NCI-H1105 (cell line): ENCODE results near the gene CLSTN2.

Source experiments
- DNase-seq: peaks from one replicate; lab custom pipeline; 2025; lab: John Stamatoyannopoulos, UW

The CLSTN2 gene

DNA sequence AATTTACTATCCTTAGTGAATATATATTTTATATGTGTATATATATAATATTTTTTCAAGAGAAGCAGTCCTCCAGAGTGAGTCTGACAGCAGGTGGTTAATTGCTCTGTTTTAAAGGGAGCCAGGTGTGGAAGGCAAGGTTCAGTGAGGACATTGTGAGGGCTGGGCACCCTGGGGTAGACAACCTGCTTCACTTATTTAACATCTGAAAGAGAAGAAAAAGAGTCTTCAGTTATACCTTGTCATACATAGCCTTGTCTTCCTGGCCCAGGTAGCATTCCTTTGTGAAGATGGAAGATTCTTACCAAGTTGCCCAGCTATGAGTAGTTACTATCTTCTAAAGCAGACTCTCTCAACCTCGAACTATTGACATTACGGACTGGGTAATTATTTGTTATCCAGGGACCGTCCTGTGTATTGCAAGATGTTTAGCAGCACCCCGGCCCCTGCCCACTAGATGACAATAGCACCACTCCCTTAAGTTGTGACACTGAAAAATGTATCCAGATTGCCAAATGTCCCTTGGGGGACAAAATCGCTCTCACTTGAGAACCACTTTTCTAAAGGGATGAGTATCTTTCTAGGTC, 406.9 kb downstream of the CLSTN2 start:
- DNase-seq, result no peak

DNA sequence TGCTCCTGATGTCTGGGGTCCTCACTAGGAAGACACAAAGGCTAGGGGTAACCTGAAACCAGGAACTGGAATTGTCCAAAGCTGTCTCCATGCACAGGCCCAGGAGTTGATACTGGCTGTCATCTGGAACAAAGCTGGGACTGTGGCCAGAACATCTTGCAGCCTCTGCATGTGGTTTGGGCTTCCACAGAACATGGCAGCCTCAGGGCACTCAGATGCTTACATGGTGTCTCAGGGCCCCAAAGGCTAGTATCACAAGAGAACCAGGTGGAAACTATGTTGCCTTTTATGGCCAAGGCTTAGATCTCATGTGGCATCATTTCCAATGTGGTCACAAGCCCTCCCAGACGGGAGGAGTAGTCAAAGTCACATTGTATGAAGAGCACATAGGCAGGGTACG, 407.7 kb downstream of the CLSTN2 start:
- DNase-seq, result no peak

DNA sequence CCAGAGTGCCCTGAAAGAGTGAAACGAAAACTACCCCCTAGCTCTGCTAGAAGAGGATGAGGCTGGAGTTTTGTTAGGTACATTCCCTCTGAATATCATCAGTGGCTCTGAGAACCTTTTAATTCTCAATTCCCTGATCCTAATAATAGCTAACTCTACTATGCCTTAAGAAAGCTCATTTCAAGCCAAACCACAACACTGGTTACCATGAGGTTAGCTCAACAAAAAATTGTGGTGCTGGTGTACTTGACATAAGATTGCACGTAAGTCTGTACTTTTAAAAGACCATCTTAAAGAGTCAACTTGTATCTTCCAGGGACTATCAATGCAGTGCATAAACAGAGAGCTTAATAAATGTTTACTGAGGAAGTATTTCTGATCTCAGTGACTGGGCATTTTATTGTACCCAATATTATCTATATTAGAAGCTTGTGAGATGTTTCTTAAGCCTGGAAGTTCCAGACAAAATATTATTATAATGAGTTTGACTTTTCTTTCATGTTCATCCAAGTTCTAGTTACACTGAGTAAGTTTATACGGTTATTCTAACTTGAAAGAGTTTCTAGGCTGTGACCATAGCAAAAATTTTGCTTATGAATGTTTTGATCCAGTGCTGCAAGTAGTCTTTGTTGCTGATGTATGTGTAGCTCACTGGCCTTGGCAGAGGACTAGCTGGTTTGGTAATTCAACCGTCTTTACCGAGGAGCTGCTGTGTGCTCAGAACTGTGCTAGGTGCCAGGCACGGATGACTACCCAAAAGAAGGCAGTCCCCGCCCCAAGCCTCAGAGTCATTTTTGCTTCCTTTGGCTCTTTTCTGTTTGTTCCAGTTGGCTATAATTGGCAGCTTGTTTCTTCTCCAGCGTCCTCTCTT, 408.5 kb downstream of the CLSTN2 start:
- no peak for DNase-seq

- DNase-seq, result no peak
Observed at GRCh38 chr3:140344082-140344454, 409.1 kb downstream of the CLSTN2 start.

- no peak for DNase-seq
Observed at GRCh38 chr3:140344601-140345205, 409.7 kb downstream of the CLSTN2 start.

DNA sequence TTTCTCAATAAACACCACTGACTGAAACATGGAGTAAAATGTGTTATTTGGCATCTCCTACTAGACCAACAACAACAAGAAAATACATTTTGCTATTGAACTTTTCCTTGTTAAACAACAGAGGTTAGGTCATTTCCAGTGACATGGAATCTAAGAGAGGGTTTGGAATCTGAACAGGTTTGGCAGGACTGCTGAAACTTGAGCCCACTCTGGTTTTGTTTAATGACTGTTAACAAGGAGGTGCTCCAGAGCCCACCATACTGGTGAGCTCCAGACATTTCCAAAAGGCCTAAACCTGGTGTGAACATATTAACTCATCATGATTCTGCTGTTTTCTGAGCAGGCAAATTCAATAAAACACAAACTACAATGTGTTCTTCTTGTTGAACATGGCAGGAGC, 412.2 kb downstream of the CLSTN2 start:
- peak; percentile 12 for DNase-seq

GRCh38 chr3:140349938-140350337, 415.0 kb downstream of the CLSTN2 start:
- DNase-seq, result no peak

DNA sequence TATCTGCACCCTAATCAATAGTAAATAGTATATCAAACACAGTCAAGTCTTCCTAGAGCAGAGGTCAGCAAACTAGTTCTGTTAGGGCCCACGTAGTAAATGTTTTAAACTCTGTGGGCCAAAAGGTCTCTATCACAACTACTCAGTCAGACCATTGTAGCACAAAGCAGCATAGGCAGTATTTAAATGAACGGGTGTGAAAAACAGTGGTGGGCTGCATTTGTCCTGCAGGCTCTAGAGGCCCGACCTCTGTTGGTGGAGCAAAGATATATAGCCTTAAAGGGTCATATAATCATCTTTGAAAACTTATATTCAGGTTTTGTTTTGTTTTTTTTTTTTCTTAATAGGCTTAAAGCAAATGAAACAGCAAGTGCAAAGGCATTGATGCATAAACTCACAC, 416.5 kb downstream of the CLSTN2 start:
- DNase-seq, result no peak

DNA sequence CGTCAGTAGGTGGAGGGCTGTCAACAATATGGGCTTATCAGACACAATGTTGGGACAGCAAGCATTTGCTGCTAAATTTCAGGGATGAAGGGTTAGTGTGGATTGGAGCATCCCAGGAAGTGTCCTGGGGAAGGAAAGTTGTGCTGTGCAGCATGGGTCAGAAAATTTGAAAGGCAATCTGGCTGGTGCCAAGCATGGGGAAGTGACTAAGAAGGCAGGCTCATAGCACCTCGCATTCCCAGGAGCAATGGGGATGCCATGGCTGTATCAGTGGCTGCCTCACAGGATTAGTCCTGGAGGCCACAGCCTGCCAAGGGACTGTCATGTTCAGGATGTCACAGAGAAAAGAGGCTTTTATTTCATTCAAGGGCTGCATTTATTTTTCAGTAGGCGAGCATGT, 420.5 kb downstream of the CLSTN2 start:
- DNase-seq, result no peak

- DNase-seq, result no peak
Observed at GRCh38 chr3:140358686-140359085, 423.7 kb downstream of the CLSTN2 start.

- peak; percentile 94 for DNase-seq
Observed at GRCh38 chr3:140359233-140359995, 424.4 kb downstream of the CLSTN2 start.

DNA sequence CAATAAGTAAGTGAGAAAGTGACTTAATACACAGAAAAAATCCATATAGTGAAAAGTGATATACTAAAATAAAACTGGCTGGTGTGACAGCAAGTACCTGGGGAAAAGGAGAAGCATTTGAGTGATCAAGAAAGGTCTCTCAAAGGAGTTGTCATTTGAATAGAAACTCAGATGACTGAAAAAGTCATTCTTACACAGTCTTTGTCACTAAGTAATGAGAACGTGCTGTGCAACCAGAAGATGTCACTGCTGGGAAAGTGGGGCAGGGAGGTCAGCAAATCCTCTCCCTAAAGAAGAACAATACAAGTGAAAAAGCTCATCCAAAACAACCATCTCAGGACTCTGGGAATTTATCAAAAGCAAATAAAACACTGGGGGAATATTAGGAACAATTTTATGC, 425.3 kb downstream of the CLSTN2 start:
- no peak for DNase-seq

GRCh38 chr3:140363801-140364200, 428.8 kb downstream of the CLSTN2 start:
- peak; percentile 26 for DNase-seq

DNA sequence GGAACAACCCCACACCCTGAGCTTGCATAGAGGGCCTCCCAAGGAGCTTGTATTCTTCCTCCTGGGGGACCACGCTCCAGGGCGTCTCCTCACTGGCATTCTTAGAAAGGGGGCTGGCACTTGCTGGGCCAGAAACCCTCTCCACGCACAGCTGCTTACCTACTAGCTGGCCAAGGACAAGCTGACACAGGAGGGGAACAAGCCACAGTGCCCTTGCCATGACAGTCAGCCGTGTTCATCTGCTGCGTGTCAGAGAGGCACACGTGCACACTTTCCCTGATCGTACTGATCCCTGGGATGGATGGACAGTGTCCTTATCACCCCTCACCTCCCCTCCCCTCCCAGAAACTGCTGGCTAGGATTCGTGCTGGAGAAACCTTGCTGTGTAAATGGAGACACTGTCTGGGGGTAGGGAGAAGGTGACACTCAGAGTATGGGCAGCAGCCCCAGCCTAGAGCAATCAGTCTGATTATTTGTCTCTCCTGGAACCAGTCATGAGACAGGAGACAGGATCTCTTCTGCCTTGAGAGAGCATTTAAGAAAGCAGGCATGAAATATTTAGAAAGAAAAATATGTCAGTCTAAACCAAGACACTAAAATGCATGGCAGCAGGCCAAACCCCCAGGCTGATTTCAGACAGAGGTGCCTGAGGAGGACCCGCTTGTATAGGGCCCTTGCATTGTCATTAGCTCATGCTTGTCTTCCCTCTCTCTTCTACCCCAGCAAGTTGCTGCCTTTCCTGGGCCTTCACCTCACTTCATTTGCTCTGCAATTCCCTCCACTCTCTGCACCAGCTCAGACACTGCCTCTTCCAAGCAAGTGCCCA, 431.1 kb downstream of the CLSTN2 start:
- no peak for DNase-seq

DNA sequence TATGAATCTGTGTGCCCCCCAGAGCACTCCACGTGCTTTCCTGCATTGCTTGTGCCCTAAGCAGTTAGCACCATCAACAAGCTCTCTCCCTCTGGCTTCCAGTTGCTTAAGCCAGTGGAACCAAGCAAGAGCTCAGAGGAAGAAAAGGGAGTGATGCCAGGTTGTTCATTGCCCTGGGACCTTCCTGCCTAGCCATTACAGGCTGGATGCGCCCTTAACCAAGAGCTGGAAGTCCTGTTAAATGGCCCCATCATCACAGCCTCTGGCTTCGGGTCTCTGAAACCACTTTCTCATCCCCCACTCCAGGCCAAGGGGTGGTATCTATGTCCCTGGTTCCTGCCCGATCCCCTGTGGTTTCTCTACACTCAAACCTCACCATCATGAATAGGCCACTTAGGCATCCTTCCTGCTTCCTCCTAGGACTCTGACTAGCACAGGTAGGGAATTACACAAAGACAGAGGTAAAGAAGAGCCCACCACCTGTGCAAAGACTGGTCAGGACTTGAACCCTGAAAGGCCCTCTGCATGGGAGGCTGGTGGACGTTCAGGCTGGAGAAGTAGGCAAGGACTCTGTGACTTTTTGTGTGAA, 433.3 kb downstream of the CLSTN2 start:
- no peak for DNase-seq

DNA sequence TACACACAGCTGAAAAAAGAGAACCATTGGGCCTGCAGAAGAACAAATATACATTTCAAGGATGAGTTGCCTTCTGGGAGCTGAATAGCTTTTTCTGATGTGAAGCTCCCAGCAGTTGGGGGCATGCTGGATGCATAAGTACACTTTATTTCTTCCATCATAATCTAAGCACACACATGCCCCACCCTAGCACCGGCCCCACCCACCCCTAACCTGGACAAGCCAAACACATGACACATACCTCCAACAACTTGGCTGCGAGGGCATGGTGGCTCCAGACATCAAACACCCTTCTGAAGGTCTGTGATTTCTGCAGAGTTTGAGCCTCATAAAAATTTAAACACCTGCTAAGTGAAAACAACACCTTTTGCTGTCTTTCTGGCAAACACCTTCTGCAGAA, 435.7 kb downstream of the CLSTN2 start:
- no peak for DNase-seq

GRCh38 chr3:140373234-140373633, 438.2 kb downstream of the CLSTN2 start:
- no peak for DNase-seq

DNA sequence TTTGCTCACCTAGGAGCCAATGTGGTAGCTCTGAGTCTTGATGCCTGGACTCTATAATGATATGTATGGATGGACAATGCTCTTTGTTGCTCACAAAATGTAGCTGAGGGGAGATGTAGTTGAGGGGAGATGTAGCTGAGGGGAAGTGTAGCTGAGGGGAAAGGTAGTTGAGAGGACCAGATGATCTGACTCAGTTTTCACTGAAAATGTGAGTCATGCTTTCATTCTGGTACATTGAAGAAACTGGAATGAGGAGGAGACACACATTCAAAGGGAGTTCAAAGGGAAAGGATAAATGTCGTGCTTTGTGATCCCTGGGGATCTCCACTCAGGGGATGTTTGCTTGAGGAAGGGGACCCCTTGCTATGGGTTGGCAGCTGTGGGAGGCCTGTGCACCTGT, 440.0 kb downstream of the CLSTN2 start:
- no peak for DNase-seq

DNA sequence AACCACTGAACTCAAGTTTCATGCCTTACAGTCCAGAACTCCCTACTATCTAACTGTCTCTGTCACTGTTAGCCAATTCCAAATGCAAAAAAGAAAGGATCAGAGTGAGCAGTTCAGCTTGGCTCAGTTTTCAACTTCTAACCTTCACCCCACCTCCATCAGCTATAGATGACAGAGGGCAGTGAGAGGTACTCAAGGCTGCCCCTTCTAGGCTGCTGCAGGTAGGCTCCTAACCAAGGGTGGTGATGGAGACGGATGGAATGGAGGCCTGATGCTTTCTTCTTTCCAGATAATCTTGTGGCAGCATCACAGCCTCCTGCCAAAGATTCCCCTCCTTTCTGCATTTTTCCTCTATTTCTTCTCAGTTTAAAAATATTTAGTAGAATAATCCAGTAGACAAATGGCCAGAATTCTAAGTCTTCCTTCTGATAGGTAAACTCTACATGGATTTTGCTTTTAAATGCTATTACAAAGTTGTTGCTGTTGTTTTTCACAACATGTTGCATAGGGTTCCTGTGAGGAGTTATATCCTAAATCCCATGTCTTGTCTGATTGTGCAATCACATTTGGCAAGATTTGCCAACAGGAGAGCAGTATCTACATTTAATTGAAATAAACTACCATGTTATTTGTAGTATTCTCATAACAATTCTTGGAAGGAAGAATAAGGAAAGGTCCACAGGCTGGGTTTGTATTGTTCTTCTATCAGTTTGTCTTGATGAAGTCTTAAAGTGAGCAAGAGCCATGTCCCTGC, 441.3 kb downstream of the CLSTN2 start:
- DNase-seq, result no peak

GRCh38 chr3:140377644-140378043, 442.7 kb downstream of the CLSTN2 start:
- DNase-seq, result no peak
